ENCODE measurements around the gene FANCD2OS. TPM values are rescaled to one million over a fixed set of nuclear protein-coding genes. Genes with fewer than 3 reads are reported as not detected.
"Not testable (repeated sequence)": the region's sequence is repeated elsewhere in the genome, so short reads cannot be mapped to it uniquely, and the experiment has no call there.

The FANCD2OS gene
- polyA plus RNA-seq, 1 experiment = not detected

- TF ChIP-seq CTCF (IDR thresholded peaks at IDR 0.05; ENCODE audit: insufficient read depth, low read depth, low read length) = no peak
- H3K4me3 ChIP-seq (ENCODE audit: low read depth, low read length) = no peak overlapping the region
- no peak for DNase-seq (ENCODE audit: low read depth)
- ChIA-PET CTCF (interaction anchor here (0.6 kb wide), 1 partner anchor 118 kb away, joined by 3 read pairs; no protein-coding TSS in a partner anchor), POLR2A (no interaction called here)
- H3K36me3 ChIP-seq (ENCODE audit: control insufficient read depth, insufficient read depth, low read length) = no peaks in the 10 kb centered on the region
- no peaks in the 10 kb centered on the region for H3K27me3 ChIP-seq (ENCODE audit: control insufficient read depth, insufficient read depth, low read length)
Measured at GRCh38 chr3:10137178-10137577, 29.1 kb upstream of the FANCD2OS start.

- CTCF ChIA-PET = no interaction called here
Measured at GRCh38 chr3:10136426-10137005, 28.5 kb upstream of the FANCD2OS start.

GRCh38 chr3:10135872-10136271 lies 27.8 kb upstream of the FANCD2OS start:
- H3K4me3 ChIP-seq (ENCODE audit: low read depth, low read length); POLR2A ChIA-PET; H3K36me3 ChIP-seq (ENCODE audit: control insufficient read depth, insufficient read depth, low read length); H3K27me3 ChIP-seq (ENCODE audit: control insufficient read depth, insufficient read depth, low read length); DNase-seq (ENCODE audit: low read depth): not testable (repeated sequence)
- CTCF ChIA-PET = interaction anchor here (0.9 to 1.5 kb wide), 2 partner anchors 18 to 87 kb away, joined by 3 to 5 read pairs; no protein-coding TSS in a partner anchor

More at GRCh38 chr3:10136426-10137005, 28.5 kb upstream of the FANCD2OS start:
- no peak for TF ChIP-seq CTCF (IDR thresholded peaks at IDR 0.05; ENCODE audit: insufficient read depth, low read depth, low read length)
- Histone ChIP-seq H3K36me3 (ENCODE audit: control insufficient read depth, insufficient read depth, low read length) (no peaks in the 10 kb centered on the region), H3K4me3 (ENCODE audit: low read depth, low read length) (no peak overlapping the region), H3K27me3 (ENCODE audit: control insufficient read depth, insufficient read depth, low read length) (no peaks in the 10 kb centered on the region)
- POLR2A ChIA-PET = no interaction called here
- no peak for DNase-seq (ENCODE audit: low read depth)

GRCh38 chr3:10122724-10123123 lies 14.7 kb upstream of the FANCD2OS start:
- Histone ChIP-seq H3K36me3 (ENCODE audit: control insufficient read depth, insufficient read depth, low read length) (peaks cover 8% of the 10 kb centered on the region), H3K27me3 (ENCODE audit: control insufficient read depth, insufficient read depth, low read length) (no peaks in the 10 kb centered on the region), H3K4me3 (ENCODE audit: low read depth, low read length) (no peak overlapping the region)
- ChIA-PET POLR2A (no interaction called here), CTCF (no interaction called here)
- no peak for TF ChIP-seq CTCF (IDR thresholded peaks at IDR 0.05; ENCODE audit: insufficient read depth, low read depth, low read length)
- no peak for DNase-seq (ENCODE audit: low read depth)

- TF ChIP-seq CTCF (IDR thresholded peaks at IDR 0.05; ENCODE audit: insufficient read depth, low read depth, low read length) = no peak
- Histone ChIP-seq H3K27me3 (ENCODE audit: control insufficient read depth, insufficient read depth, low read length) (no peaks in the 10 kb centered on the region), H3K36me3 (ENCODE audit: control insufficient read depth, insufficient read depth, low read length) (peaks cover 2% of the 10 kb centered on the region), H3K4me3 (ENCODE audit: low read depth, low read length) (no peak overlapping the region)
- ChIA-PET CTCF (no interaction called here), POLR2A (no interaction called here)
- DNase-seq (ENCODE audit: low read depth) = no peak
Measured at GRCh38 chr3:10121064-10121463, 13.0 kb upstream of the FANCD2OS start.

- no peaks in the 10 kb centered on the region for H3K36me3 ChIP-seq (ENCODE audit: control insufficient read depth, insufficient read depth, low read length)
- ChIA-PET POLR2A (no interaction called here), CTCF (no interaction called here)
- DNase-seq (ENCODE audit: low read depth) = no peak
- H3K4me3 ChIP-seq (ENCODE audit: low read depth, low read length) = no peak overlapping the region
- no peak for TF ChIP-seq CTCF (IDR thresholded peaks at IDR 0.05; ENCODE audit: insufficient read depth, low read depth, low read length)
- H3K27me3 ChIP-seq (ENCODE audit: control insufficient read depth, insufficient read depth, low read length) = no peaks in the 10 kb centered on the region
Measured at GRCh38 chr3:10119376-10119775, 11.3 kb upstream of the FANCD2OS start.

All from BJ (cell line).